HG02759 (cell line): Measurements from ENCODE around the gene ADAM15.

Experiments used
- ATAC-seq: cut with Tn5 transposase; IDR thresholded peaks from one replicate; pipeline ENCODE4 v1.9.1; 2021; ENCODE audit warnings: mild to moderate bottlenecking, moderate library complexity; ENCODE audit not compliant: unreplicated experiment

The ADAM15 gene

GRCh38 chr1:155083865-155084721 lies 33.0 kb downstream of the ADAM15 start:
- ATAC-seq: no peak

- peak; percentile 79 for ATAC-seq
Observed at GRCh38 chr1:155084722-155085503, 33.8 kb downstream of the ADAM15 start.

- no peak for ATAC-seq
Observed at GRCh38 chr1:155085504-155086127, 34.5 kb downstream of the ADAM15 start.

- ATAC-seq: no peak
Observed at GRCh38 chr1:155086128-155086741, 35.1 kb downstream of the ADAM15 start.

- no peak for ATAC-seq
Observed at GRCh38 chr1:155086856-155087535, 35.9 kb downstream of the ADAM15 start.

GRCh38 chr1:155091071-155092051 lies 40.2 kb downstream of the ADAM15 start:
- ATAC-seq: no peak

- no peak for ATAC-seq
Observed at GRCh38 chr1:155092131-155092530, 41.0 kb downstream of the ADAM15 start.

GRCh38 chr1:155092641-155093040 lies 41.5 kb downstream of the ADAM15 start:
- ATAC-seq: no peak

GRCh38 chr1:155093911-155094621 lies 43.0 kb downstream of the ADAM15 start:
- no peak for ATAC-seq

GRCh38 chr1:155094622-155094948 lies 43.5 kb downstream of the ADAM15 start:
- ATAC-seq: no peak

GRCh38 chr1:155099331-155099730 lies 48.2 kb downstream of the ADAM15 start:
- no peak for ATAC-seq

- no peak for ATAC-seq
Observed at GRCh38 chr1:155103325-155103724, 52.2 kb downstream of the ADAM15 start.

- no peak for ATAC-seq
Observed at GRCh38 chr1:155104605-155105534, 53.8 kb downstream of the ADAM15 start.

GRCh38 chr1:155105604-155106011 lies 54.5 kb downstream of the ADAM15 start:
- no peak for ATAC-seq

GRCh38 chr1:155106862-155107261 lies 55.7 kb downstream of the ADAM15 start:
- ATAC-seq: no peak

- ATAC-seq: no peak
Observed at GRCh38 chr1:155107309-155108264, 56.5 kb downstream of the ADAM15 start.

- no peak for ATAC-seq
Observed at GRCh38 chr1:155108296-155108695, 57.2 kb downstream of the ADAM15 start.
